Epithelial cell of esophagus (primary cell): ENCODE measurements around the gene PCNP.
A peak's percentile ranks its signal among the peaks of the same experiment; 100 is the strongest.

Experiments used
- DNase-seq: peaks from one replicate; pipeline ENCODE4 v3.0.0; 2010; ENCODE audit warnings: low read depth
- H3K4me3 ChIP-seq: 2 replicates; pipeline ENCODE4 v1.5.1; 2011; ENCODE audit warnings: mild to moderate bottlenecking, low read length, control low read depth
- TF ChIP-seq, protein P1 (sequence below): IDR thresholded peaks from 2 replicates; pipeline ENCODE4 v1.5.1; 2011; ENCODE audit warnings: low read depth, mild to moderate bottlenecking, low read length, control low read depth, inconsistent platforms; ENCODE audit not compliant: insufficient read depth; ENCODE audit errors: missing control alignments

The PCNP gene, protein sequence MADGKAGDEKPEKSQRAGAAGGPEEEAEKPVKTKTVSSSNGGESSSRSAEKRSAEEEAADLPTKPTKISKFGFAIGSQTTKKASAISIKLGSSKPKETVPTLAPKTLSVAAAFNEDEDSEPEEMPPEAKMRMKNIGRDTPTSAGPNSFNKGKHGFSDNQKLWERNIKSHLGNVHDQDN

DNA sequence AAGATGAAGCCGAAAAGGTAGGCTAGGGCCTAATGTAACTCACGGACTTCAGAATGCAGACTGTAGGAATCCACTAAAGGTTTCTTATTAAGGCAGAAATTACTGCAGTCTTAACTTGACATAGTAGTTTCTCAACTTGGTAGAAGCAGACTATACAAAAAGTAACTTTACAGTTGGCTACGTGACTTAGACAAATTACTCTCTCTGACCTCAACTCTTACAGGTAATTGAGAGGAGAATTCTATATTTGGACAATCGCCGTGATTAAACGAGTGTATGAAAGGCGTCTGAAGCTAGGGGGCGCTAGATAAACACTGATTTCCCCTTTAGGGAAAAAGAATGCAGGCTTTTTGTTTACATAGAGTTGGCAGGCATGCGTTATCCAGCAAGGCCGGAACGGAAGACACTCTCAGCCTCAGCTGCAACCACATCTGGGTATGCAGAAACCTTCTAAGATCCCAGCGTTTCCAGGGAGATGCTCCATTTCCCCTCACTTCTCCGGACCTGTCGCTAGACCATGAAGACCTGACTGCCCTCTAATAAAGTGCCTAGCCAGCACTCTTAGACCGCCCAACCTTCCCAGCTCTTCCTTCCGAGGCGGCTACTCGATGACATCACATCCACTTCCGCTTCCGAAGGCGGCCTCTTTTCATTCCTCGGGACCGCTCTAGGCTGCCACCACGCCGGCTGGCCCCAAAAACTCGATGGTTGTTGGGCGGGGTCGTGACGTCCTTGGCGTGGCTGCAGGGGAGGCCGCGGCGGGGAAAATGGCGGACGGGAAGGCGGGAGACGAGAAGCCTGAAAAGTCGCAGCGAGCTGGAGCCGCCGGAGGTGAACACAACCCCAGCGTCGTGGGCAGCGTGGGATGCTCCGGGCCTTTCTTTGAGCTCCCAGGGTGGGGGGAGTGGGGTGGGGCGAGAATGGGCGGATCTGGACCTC is at the start of gene PCNP:
TSS of gene PCNP (plus strand) at position 732 of the 939 bp plus-strand sequence. CDS start at position 768, 36 bp downstream.
- peak; percentile 99 for DNase-seq
- TF ChIP-seq, protein P1, sequence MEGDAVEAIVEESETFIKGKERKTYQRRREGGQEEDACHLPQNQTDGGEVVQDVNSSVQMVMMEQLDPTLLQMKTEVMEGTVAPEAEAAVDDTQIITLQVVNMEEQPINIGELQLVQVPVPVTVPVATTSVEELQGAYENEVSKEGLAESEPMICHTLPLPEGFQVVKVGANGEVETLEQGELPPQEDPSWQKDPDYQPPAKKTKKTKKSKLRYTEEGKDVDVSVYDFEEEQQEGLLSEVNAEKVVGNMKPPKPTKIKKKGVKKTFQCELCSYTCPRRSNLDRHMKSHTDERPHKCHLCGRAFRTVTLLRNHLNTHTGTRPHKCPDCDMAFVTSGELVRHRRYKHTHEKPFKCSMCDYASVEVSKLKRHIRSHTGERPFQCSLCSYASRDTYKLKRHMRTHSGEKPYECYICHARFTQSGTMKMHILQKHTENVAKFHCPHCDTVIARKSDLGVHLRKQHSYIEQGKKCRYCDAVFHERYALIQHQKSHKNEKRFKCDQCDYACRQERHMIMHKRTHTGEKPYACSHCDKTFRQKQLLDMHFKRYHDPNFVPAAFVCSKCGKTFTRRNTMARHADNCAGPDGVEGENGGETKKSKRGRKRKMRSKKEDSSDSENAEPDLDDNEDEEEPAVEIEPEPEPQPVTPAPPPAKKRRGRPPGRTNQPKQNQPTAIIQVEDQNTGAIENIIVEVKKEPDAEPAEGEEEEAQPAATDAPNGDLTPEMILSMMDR, result peak; percentile 85
- H3K4me3 ChIP-seq, result peak within 1 kb of the TSS; percentile 96

DNA sequence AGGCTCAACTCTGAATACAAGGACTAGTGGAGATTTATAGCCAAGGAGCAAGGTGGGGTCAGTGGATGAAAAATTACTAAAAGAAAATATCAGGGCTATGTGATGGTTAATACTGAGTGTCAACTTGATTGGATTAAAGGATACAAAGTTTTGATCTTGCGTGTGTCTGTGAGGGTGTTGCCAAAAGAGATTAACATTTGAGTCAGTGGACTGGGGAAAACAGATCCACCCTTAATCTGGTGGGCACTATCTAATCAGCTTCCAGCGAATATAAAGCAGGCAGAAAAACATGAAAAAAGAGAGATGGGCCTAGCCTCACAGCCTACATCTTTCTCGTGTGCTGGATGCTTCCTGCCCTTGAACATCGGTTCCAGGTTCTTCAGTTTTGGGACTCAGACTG is 46.5 kb upstream of the PCNP start:
- H3K4me3 ChIP-seq, result no peak overlapping the region
- TF ChIP-seq, protein P1, result no peak
- no peak for DNase-seq

DNA sequence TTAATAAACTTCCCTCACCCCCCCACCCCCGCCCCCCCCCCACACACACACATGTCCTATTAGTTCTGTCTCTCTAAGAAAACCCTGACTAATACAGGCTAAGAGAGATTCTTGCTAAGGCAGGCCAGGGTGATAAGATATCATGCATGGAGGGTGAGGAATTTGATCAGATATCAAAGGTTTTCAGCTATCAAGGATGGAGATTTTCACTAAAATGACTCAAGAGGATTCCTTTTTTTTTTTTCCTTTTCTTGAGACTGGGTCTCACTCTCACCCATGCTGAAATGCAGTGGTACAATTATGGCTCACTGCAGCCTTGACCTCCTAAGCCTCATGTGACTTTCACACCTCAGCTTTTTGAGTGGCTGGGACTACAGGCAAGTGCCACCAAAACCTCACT is 46.1 kb upstream of the PCNP start:
- TF ChIP-seq, protein P1, result no peak
- H3K4me3 ChIP-seq, result no peak overlapping the region
- DNase-seq, result no peak

DNA sequence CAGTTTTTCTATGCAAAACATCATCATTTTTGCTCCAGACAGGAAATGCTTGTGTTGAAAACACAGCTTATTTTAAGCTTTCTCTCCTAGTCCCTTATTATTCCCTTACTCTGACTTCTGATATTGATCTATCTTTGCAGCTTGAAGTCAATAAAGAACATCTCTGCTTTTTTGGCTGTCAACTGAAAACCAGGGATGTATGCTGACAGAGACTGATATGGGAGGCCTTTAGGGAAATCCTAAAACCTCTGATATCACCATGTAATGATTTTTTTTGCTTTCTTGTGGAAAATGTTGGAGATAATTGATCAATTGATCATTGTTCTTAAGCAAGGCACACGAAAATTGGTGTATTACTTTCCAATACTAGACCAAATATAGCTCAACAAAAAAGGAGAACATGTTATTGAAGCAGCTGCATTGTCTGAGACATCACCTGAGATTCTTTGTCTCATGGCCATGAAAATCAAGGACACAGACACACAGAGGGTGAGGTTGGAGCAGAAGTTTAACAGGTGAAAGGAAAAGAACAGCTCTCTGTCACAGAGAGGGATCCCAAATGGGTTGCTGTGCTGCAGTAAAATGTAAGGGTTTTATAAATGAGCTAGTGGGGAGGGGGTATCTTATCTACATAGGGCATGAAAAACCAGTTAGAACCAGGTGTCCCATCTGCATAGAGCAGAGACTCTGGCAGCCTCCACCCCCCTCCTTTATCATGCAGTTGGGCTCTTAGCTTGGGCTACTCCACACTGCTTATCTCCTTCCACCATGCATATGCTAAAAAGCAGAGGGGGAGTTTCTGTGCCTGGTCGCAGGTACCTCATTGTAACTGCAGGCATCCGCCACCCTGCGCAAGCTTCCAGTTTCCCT is 43.9 kb upstream of the PCNP start:
- H3K4me3 ChIP-seq, result no peak overlapping the region
- TF ChIP-seq, protein P1, result no peak
- no peak for DNase-seq

DNA sequence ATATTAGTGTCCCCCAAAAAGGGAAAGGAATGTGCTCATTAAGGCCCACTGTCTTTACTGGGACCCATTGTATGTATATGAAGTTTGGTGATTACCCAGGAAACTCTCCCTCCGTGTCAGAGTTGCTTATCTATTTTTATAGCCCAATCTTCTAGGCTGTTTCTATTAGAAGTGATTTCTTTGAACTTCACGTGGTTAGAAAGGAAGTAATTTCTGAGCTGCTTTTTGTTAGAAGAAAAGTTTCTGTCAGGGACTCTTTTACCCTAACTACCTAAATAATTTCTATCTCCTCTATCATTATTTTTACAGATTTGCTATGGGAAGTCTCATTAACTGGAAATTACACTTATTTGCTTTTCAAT is 43.3 kb upstream of the PCNP start:
- H3K4me3 ChIP-seq, result no peak overlapping the region
- TF ChIP-seq, protein P1, result no peak
- no peak for DNase-seq

DNA sequence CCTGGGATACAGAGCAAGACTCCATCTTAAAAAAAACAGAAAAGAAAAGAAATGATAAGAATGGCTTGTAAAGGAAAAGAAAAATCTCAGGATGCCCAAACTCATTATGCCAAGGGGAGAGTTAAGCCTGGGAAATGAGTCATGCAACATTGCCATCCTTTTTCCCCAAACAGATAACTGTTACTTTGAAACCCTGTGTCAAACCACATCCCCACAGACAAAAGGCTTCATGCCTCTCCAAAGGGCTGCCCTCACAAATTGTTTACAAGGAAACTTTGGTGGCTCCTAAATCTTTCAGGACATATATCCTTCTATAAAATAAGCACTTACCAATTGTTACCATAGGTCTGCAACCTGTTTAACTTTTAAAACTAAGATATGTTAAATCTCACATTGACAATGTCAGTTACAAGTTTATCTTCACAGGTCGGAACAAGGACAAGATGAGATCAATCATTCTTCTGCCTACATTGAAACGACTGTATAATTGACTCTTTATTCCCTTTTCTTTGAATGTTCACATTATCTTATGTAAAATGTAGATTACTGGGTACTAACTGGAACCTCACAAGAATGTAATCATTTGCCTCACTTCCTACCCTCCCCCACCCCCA is 42.4 kb upstream of the PCNP start:
- DNase-seq, result no peak
- TF ChIP-seq, protein P1, result no peak
- no peak overlapping the region for H3K4me3 ChIP-seq
